ENCODE results near the gene NBEA.
"Not testable (repeated sequence)": the region's sequence is repeated elsewhere in the genome, so short reads cannot be mapped to it uniquely, and the experiment has no call there.

NBEA gene

DNA sequence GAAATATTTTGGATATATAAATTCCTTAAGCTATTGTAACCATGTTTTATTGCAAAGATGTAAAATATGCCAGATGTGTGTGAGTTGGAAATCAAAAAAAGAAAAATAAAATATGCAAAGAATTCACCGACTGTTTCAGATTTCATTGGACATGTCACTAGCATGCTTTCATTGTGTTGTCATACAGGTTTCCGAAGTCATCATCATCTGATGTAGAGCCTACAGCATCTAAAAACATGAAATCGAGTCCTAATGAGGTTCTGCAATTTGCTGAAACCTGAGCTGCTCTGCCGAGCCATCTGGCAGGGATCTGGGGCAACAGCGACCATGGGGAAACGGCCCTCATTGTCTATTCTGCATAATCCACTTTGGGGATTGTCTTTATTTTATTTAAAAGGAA lies 730.5 kb downstream of the NBEA start:
- DNase-seq (ENCODE audit: low spot score) = no peak

GRCh38 chr13:35675651-35676050 lies 733.6 kb downstream of the NBEA start:
- no peak for DNase-seq (ENCODE audit: low spot score)

- not testable (repeated sequence) for DNase-seq (ENCODE audit: low spot score)
These were observed 735.8 kb downstream of the NBEA start for GRCh38 chr13:35677863-35678262.

DNA sequence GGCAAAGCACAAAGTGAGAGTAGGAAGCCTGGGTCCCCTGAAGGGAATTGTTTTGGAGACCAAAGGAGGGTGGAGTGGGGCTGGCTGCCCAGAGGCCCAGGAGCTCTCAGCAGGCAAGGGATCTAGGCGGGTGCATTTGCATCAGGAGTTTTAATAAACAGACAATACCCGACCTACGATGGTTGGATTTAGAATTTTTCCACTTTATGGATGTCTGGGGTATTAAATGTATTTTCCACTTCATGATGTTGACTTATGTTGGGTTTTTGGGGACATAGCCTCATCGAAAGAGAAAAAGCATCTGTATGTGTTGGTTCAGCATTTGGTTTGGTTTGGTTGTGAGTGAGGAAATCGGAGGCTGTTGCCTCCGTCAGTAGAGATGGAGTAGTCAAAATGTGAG lies 739.6 kb downstream of the NBEA start:
- no peak for DNase-seq (ENCODE audit: low spot score)

DNA sequence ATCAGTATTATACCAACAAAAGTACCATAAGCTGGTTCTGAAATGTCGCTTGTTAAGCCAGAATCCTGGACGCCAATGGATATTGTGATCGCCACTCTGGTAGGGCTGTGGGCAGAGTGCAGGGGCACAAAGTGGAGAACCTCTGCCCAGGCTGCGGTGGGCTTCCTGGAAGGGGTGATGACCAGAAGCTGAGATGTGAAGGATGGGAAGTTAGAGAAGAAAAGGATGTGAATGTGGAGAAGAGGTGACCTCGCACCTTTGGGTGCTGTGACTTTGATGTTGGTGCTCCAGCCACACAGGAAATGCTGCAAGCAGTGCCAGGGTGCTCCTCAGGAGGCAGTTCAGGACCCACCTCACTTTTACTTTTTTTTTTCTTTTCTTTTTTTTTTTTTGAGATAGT lies 742.4 kb downstream of the NBEA start:
- no peak for DNase-seq (ENCODE audit: low spot score)

DNA sequence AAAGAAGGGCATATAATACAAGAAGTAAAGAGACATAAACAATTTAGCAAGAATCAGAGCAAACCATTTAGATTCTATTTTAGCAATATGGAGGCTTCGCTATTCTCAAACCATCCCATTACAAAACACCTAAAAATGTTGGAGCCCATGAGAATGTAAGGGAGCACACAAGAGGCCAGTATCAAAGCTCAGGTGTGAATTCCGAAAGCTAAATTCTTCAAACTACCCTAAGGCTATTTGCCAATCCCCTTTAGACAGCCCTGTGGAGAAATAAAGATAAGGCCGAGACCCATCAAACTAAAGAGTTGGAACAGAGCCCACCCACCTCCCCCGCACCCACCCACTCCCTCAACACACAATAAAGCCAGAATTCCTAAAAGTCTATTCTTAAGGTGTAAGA lies 745.3 kb downstream of the NBEA start:
- no peak for DNase-seq (ENCODE audit: low spot score)

DNA sequence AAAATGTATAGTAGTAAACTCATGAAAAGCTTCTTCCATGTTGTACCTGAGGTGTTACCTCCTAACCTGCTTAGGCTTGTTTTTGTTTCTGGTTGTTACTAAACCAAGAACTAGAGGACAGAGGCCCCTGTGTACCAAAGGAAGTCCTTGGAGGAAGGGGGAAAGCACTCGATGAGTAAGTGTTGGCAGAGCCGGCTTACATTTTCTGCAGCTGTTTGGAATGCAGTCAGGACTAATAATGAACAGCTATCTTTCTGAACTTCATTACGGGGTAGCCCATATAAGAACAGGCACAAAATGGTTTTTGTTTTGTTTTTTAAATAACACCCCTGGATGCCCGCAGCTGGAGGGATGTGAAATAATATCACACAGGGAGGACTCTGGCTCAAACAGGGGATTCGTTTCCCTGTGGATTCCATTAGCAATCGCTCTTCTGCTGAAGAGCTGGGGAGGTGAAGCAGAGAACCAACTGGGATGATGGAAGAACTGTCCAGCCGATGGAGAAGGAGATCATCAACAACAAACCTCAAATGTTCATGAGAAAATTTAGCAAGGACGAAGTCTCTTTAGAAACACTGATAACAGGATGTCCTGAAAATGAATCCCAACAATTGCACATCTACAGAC lies 748.6 kb downstream of the NBEA start:
- no peak for DNase-seq (ENCODE audit: low spot score)

GRCh38 chr13:35693134-35693784 lies 751.2 kb downstream of the NBEA start:
- no peak for DNase-seq (ENCODE audit: low spot score)

GRCh38 chr13:35694031-35694430 lies 752.0 kb downstream of the NBEA start:
- no peak for DNase-seq (ENCODE audit: low spot score)

DNA sequence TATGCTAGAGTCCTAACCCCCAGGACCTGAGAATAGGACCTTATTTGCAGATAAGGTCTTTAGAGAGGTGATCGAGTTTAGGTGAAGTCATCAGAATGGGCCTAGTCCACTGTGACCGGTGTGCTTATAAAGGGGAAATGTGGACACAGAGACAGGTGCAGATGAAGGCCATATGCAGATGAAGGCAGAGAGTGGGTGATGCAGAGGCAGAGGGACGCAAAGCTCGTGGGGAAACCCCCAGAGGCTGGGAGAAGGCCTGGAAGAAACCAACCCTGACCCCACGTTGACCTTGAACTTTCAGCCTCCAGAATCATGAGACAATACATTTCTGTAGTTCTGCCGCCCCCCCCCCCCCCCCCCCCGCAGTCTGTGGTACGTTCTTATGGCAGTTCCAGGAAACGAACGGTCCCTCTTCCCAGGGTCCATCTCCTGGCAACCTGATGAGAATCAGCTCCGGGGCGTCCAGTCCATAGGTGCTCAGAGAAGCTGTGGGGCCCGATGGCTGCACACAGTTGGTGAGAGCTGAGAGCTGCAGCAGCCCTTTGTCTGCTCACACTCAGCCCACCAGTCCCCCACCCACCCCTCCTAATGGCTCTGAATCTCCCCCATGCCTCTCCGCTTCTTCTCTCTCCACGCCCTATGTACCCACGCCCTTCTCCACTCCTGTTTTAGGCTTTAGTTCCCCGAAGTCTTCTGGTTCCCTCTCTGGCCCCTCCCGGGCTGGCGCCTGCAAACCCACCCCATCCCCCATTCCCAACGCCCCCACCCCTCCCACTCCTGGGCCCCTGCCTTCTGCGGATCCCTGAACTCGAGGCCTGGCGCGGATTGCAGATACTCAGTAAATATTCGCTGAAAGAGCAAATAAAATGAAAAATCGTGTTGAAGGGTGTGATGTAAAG lies 752.7 kb downstream of the NBEA start:
- no peak for DNase-seq (ENCODE audit: low spot score)

DNA sequence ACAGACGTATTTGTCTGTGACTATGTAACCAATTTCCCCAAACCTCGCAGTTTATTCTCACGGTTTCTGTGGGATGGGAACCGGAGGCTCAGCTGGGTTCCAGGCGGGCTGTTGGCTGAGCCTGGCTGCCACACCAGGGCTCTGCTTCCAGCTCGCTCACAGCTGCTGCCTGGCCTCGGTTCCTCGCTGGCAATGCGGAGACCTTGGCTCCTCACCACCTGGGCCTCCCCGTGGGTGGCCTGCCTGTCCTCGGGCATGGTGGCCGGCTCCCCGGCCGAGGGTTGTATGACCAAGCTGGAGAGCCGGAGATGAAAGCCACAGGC lies 753.3 kb downstream of the NBEA start:
- no peak for DNase-seq (ENCODE audit: low spot score)

DNA sequence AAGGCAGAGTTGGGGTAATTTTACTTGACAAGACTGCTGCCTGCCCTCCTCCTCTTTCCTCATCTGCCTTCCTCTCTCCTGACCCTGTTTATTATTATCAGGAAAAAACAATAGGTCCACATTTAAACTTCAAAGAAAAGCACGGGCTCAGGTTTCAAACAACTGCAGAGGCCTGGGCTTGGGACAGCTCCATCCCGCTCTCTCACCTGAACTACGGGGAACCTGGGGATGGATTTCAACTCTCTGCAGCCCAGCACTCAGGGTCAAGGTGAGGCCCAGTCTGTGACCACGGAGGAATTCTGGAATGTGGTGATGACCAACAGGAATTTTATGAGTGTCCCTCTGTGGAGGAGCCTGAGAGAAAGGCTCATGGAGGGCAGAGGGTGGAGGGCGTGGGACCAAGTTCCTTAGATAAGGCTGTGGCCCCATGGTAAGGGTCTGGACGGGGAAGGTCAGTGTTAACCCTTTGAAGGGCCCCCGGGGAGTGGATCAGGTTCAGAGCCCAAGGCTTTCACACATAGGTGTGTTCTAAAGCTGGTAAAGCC lies 755.2 kb downstream of the NBEA start:
- no peak for DNase-seq (ENCODE audit: low spot score)

DNA sequence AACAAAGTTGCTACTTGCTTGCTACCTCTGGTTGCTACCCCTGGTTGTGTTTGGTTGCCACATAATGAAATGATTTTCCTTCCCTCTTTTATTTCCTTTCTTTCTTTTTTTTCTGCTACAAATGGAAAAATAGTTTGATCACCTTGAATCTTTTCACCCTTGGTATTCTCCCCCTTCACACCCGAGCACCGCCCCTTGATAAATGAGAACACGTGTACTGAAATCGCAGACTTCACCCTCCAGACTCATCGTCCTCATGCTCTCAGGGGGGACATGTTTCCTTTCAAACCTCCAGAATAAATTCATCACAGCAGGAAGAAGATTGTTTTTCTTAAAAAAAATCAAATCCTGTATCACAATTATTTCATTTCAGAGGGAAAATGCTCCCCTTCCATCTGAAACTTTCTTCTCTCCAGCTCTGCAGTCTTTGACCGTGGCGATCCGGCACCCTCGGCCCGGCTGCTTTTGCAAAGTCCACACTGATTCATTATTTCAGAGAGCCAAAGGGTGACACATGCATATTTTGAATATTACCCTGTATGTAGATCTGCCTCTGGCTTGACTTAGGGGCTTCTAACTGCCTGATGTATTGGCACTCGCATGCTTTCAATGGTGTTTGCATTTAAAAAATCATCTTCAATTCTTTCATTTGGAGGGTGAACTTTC lies 757.0 kb downstream of the NBEA start:
- no peak for DNase-seq (ENCODE audit: low spot score)

DNA sequence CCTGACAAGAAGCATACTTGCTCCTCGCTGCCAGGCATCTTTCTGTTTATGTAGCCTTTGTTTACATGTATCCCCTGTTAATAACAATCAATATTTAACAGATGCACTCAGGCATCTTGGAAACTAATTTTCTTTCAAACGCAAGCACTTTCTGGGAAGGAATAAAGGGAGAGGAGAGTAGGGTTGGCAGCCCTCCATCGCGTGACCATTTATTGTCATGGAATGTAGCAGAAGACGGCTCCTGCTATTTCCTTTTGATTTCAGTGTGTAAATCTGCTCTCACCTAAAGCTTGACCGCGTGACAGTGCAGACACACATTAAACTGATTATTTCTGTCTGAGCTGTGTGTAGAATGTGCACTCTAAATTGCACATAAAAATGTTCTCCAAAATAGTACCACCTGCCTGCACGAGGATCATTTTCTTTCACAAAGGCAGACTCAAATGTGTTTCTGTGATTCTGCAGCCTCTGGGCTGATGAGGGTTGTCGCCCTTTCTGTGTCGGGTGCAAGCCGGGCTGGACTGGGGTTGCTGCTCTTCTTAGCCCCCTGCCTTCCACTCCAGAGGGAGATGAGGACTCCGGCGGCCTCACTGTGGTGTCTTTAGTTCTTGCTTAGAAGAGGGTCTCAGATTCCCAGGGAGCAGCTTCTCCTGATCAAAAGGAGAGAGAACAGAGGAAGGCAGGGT lies 757.9 kb downstream of the NBEA start:
- no peak for DNase-seq (ENCODE audit: low spot score)

GRCh38 chr13:35700671-35701070 lies 758.6 kb downstream of the NBEA start:
- DNase-seq (ENCODE audit: low spot score) = no peak

GRCh38 chr13:35702316-35702715 lies 760.2 kb downstream of the NBEA start:
- no peak for DNase-seq (ENCODE audit: low spot score)

GRCh38 chr13:35703061-35703460 lies 761.0 kb downstream of the NBEA start:
- DNase-seq (ENCODE audit: low spot score) = no peak

GRCh38 chr13:35704331-35704730 lies 762.3 kb downstream of the NBEA start:
- DNase-seq (ENCODE audit: low spot score) = no peak

DNA sequence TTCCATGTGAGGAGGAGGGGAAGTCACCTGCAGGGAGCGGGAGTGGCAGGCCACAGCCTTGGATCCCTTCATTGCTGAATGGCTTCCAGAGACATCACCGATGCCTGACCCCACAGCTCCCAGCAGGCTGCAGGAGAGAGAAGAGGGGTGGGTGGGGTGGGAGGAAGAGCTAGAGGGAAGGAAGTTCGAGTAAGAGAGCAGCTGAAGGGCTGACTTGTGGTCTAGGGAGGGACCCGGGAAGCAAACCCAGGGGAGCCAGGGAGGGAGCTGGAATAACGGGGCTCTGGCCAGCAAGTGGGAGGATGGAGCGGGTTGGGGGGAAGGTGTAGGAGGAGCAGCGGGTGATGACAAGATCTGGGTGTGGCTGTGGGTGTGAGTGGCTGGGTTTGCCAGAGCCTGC lies 764.2 kb downstream of the NBEA start:
- DNase-seq (ENCODE audit: low spot score) = no peak

DNA sequence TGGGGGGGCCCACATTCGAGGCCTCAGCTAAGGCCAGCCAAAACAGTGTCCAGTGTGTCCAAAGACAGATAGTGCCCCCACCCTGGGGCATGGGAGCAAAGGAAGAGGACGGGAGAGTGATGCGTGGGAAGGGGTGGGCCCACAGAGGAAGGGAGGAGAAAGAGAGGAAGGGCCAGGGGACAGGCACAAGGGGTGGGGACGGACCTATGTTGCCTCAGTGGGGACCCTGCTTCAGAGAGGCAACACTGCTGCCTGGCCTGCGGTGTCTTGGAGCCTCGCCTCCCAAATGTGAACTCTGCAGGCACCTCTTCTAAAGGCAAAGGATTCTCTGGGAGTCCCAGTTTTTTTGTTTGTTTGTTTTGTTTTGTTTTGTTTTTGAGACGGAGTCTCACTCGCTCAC lies 764.7 kb downstream of the NBEA start:
- DNase-seq (ENCODE audit: low spot score) = no peak

GRCh38 chr13:35711909-35712308 lies 769.8 kb downstream of the NBEA start:
- no peak for DNase-seq (ENCODE audit: low spot score)
